Esophagus squamous epithelium (tissue), 4 donors: ENCODE measurements around the gene ARMS2.

Source experiments
- POLR2A ChIP-seq, 4 donors: fragments of 450-650 bp; IDR thresholded peaks; one replicate each; pipeline ENCODE4 v1.6.1; 2017; ENCODE audit warnings: antibody characterized with exemption in 4 of 4, mild to moderate bottlenecking in 4 of 4, moderate library complexity in 3 of 4
- TF ChIP-seq, protein P1 (sequence below), 6 experiments: fragments of 450-650 bp in 4 of 6; fragments of 200-600 bp in 2 of 6; sonication (generic) in 2 of 6; IDR thresholded peaks; one replicate each; pipeline ENCODE4 v1.5.1; 2016 to 2019; ENCODE audit warnings: antibody characterized with exemption in 6 of 6, mild to moderate bottlenecking in 4 of 6, moderate library complexity in 4 of 6

DNA sequence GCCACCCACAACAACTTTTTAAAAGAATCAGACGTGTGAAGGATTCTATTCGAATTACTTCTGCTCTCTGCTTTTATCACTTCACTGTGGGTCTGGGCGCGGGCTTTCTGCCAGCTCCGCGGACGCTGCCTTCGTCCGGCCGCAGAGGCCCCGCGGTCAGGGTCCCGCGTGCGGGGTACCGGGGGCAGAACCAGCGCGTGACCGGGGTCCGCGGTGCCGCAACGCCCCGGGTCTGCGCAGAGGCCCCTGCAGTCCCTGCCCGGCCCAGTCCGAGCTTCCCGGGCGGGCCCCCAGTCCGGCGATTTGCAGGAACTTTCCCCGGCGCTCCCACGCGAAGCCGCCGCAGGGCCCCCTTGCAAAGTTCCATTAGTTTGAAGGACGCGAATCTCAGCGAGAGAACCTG is 6.4 kb downstream of the ARMS2 start:
- TF ChIP-seq, protein P1, sequence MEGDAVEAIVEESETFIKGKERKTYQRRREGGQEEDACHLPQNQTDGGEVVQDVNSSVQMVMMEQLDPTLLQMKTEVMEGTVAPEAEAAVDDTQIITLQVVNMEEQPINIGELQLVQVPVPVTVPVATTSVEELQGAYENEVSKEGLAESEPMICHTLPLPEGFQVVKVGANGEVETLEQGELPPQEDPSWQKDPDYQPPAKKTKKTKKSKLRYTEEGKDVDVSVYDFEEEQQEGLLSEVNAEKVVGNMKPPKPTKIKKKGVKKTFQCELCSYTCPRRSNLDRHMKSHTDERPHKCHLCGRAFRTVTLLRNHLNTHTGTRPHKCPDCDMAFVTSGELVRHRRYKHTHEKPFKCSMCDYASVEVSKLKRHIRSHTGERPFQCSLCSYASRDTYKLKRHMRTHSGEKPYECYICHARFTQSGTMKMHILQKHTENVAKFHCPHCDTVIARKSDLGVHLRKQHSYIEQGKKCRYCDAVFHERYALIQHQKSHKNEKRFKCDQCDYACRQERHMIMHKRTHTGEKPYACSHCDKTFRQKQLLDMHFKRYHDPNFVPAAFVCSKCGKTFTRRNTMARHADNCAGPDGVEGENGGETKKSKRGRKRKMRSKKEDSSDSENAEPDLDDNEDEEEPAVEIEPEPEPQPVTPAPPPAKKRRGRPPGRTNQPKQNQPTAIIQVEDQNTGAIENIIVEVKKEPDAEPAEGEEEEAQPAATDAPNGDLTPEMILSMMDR (IDR thresholded peaks at IDR 0.05): no peak
- TF ChIP-seq POLR2A (IDR thresholded peaks at IDR 0.05): no peak
